Endodermal cell (in vitro differentiated cells): ENCODE data around the gene APPL1. TPM values are rescaled to one million over a fixed set of nuclear protein-coding genes. Genes with fewer than 3 reads are reported as not detected.

Experiments used
- DNase-seq: peaks from one replicate; pipeline ENCODE4 v3.0.0-alpha.2; 2017
- H3K27ac ChIP-seq: 2 replicates; pipeline ENCODE4 v1.5.1; 2013; ENCODE audit warnings: mild to moderate bottlenecking, low read depth, low read length, moderate library complexity
- H3K27me3 ChIP-seq: 2 replicates; pipeline ENCODE4 v1.6.1; 2013; ENCODE audit warnings: mild to moderate bottlenecking, low read length, moderate library complexity; ENCODE audit not compliant: insufficient read depth, control insufficient read depth, poor library complexity, severe bottlenecking
- H3K36me3 ChIP-seq: 2 replicates; pipeline ENCODE4 v1.7.0; 2013; ENCODE audit warnings: mild to moderate bottlenecking, low read length, moderate library complexity; ENCODE audit not compliant: control insufficient read depth, insufficient read depth
- H3K4me1 ChIP-seq: one replicate; pipeline ENCODE4 v1.7.0; 2013; ENCODE audit warnings: low read length; ENCODE audit not compliant: control insufficient read depth, insufficient read depth
- H3K4me3 ChIP-seq: 2 replicates; pipeline ENCODE4 v1.5.1; 2013; ENCODE audit warnings: mild to moderate bottlenecking, low read length, moderate library complexity
- H3K9ac ChIP-seq: 2 replicates; pipeline ENCODE4 v1.6.1; 2013; ENCODE audit warnings: mild to moderate bottlenecking, low read length, moderate library complexity; ENCODE audit not compliant: poor library complexity, severe bottlenecking; ENCODE audit errors: extremely low read depth
- H3K9me3 ChIP-seq: 2 replicates; pipeline ENCODE4 v1.6.1; 2013; ENCODE audit warnings: mild to moderate bottlenecking, low read length, moderate library complexity; ENCODE audit not compliant: control insufficient read depth
- H3K27ac Mint-ChIP-seq: 2 replicates; pipeline ENCODE4 v1.8.0; 2020; ENCODE audit warnings: mixed read lengths
- H3K27me3 Mint-ChIP-seq: 2 replicates; pipeline ENCODE4 v1.8.0; 2021; ENCODE audit warnings: mild to moderate bottlenecking, mixed read lengths; ENCODE audit not compliant: insufficient read depth
- H3K36me3 Mint-ChIP-seq: 2 replicates; pipeline ENCODE4 v1.8.0; 2020; ENCODE audit warnings: low read depth, mixed read lengths
- H3K4me1 Mint-ChIP-seq: 2 replicates; pipeline ENCODE4 v1.8.0; 2020; ENCODE audit warnings: mixed read lengths
- H3K4me3 Mint-ChIP-seq: 2 replicates; pipeline ENCODE4 v1.8.0; 2020; ENCODE audit warnings: mild to moderate bottlenecking, moderate library complexity, mixed read lengths
- H3K9me3 Mint-ChIP-seq: 2 replicates; pipeline ENCODE4 v1.8.0; 2020; ENCODE audit warnings: mild to moderate bottlenecking, mixed read lengths
- WGBS, 2 experiments: methylation state at CpG; one replicate each; pipeline versions ENCODE4 v1.1.5 to v1.1.7; 2013; ENCODE audit warnings: missing lambda C conversion rate in 2 of 2, mixed read lengths in 1 of 2; ENCODE audit not compliant: insufficient coverage in 1 of 2, insufficient read length in 1 of 2; 5-methylcytosine and 5-hydroxymethylcytosine counted together
- total RNA-seq, 2 donors: library from RNA; stranded (reverse); fragmentation: NEBNext Ultra II Directional in 1 of 2; extraction: Animal tissue kit (Norgen Biotek cat#: 25700) in 1 of 2; gene quantifications; 2 replicates in 1 of 2; 3 replicates in 1 of 2; pipeline ENCODE4 v1.2.1, GENCODE V29; 2021
- TF ChIP-seq, protein P1 (sequence below): fragments of 200-600 bp; sonication (generic); conservative IDR thresholded peaks from 2 replicates; pipeline ENCODE4 v1.5.0; 2021; ENCODE audit warnings: antibody characterized with exemption, mild to moderate bottlenecking

Gene APPL1
- total RNA-seq, 2 donors from 2014 or later, result 46.9 to 61.1 TPM

DNA sequence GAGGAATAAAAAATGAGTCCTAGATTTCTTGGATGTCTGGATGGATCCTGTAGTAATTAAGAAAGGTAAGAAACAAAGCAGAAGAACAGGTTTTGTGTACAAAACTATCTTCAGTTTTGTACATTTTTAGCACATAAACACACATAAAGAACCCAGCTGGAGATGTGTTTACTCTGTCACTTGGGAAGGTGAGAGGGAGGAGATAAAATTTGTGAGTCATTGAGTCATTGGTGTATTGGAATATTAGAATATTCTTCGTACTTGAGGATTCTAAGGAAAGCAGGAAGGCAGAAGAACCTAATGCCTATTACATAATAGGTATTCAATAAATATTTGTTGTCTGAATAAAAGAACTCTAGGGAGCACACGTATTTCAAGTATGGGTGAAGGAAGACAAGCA is 17.4 kb downstream of the APPL1 start:
- Mint-ChIP-seq H3K9me3 (no peaks in the 10 kb centered on the region), H3K36me3 (peaks cover 67% of the 10 kb centered on the region), H3K4me1 (peaks cover 11% of the 10 kb centered on the region), H3K4me3 (no peak overlapping the region), H3K27ac (no peak overlapping the region), H3K27me3 (no peaks in the 10 kb centered on the region)
- no peak overlapping the region for H3K9ac ChIP-seq
- peaks cover 96% of the 10 kb centered on the region for H3K36me3 ChIP-seq
- H3K27ac ChIP-seq, result no peak overlapping the region
- DNase-seq, result no peak
- no peaks in the 10 kb centered on the region for H3K9me3 ChIP-seq
- H3K4me3 ChIP-seq, result no peak overlapping the region
- TF ChIP-seq, protein P1, sequence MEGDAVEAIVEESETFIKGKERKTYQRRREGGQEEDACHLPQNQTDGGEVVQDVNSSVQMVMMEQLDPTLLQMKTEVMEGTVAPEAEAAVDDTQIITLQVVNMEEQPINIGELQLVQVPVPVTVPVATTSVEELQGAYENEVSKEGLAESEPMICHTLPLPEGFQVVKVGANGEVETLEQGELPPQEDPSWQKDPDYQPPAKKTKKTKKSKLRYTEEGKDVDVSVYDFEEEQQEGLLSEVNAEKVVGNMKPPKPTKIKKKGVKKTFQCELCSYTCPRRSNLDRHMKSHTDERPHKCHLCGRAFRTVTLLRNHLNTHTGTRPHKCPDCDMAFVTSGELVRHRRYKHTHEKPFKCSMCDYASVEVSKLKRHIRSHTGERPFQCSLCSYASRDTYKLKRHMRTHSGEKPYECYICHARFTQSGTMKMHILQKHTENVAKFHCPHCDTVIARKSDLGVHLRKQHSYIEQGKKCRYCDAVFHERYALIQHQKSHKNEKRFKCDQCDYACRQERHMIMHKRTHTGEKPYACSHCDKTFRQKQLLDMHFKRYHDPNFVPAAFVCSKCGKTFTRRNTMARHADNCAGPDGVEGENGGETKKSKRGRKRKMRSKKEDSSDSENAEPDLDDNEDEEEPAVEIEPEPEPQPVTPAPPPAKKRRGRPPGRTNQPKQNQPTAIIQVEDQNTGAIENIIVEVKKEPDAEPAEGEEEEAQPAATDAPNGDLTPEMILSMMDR, result no peak
- no peaks in the 10 kb centered on the region for H3K4me1 ChIP-seq
- 89 to 90% methylated on average over 1 to 2 of the region's 2 CpGs for WGBS, 2 experiments
- no peaks in the 10 kb centered on the region for H3K27me3 ChIP-seq

DNA sequence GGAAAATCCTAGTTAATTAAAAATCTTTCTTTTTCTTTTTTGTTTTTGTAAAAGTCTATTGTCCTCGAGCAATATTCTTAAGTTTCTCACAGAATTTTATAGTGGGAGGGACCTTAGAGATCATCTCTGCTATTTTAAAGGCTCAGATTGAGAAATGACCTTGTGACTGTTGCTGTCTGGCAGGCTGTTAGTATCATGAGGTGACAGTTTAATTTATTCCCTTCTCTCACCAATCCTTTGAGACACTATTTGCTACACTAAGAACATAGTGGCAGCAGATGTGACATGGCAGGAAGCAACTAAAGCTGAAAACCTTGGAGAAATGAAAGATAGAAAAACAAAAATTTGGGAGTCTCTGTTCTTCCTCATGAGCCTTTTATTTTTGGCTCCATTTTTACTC is 24.9 kb downstream of the APPL1 start:
- no peak overlapping the region for H3K4me3 ChIP-seq
- no peaks in the 10 kb centered on the region for H3K9me3 Mint-ChIP-seq
- H3K27me3 Mint-ChIP-seq, result no peaks in the 10 kb centered on the region
- H3K9ac ChIP-seq, result no peak overlapping the region
- H3K4me1 Mint-ChIP-seq, result no peaks in the 10 kb centered on the region
- no peak overlapping the region for H3K4me3 Mint-ChIP-seq
- DNase-seq, result no peak
- TF ChIP-seq, protein P1, result no peak
- peaks cover 50% of the 10 kb centered on the region for H3K36me3 Mint-ChIP-seq
- no peaks in the 10 kb centered on the region for H3K9me3 ChIP-seq
- 85% methylated on average over 1 of the region's 1 CpG; no CpG with 5 or more reads in 1 of the 2 experiments for WGBS, 2 experiments
- no peak overlapping the region for H3K27ac Mint-ChIP-seq
- no peaks in the 10 kb centered on the region for H3K27me3 ChIP-seq
- no peaks in the 10 kb centered on the region for H3K4me1 ChIP-seq
- H3K36me3 ChIP-seq, result peaks cover 59% of the 10 kb centered on the region
- no peak overlapping the region for H3K27ac ChIP-seq

GRCh38 chr3:57256844-57257243 is 29.3 kb downstream of the APPL1 start:
- Histone ChIP-seq H3K4me1 (no peaks in the 10 kb centered on the region), H3K27ac (no peak overlapping the region), H3K9ac (no peak overlapping the region), H3K27me3 (no peaks in the 10 kb centered on the region), H3K4me3 (no peak overlapping the region), H3K9me3 (peaks cover 7% of the 10 kb centered on the region), H3K36me3 (peaks cover 70% of the 10 kb centered on the region)
- no peaks in the 10 kb centered on the region for H3K4me1 Mint-ChIP-seq
- DNase-seq, result no peak
- H3K9me3 Mint-ChIP-seq, result peaks cover 10% of the 10 kb centered on the region
- TF ChIP-seq, protein P1, result no peak
- 94% methylated on average over 3 of the region's 3 CpGs; no CpG with 5 or more reads in 1 of the 2 experiments for WGBS, 2 experiments
- H3K27ac Mint-ChIP-seq, result no peak overlapping the region
- peaks cover 66% of the 10 kb centered on the region for H3K36me3 Mint-ChIP-seq
- H3K4me3 Mint-ChIP-seq, result no peak overlapping the region
- H3K27me3 Mint-ChIP-seq, result no peaks in the 10 kb centered on the region
